HEK293 (cell line): ENCODE results near the gene NR3C1.

Experiments
- CTCF ChIA-PET: fragments of 350-600 bp; formaldehyde crosslinking; extraction: SDS; loops from one replicate; lab custom pipeline; 2021; ENCODE audit warnings: antibody characterized with exemption; lab: Yijun Ruan, JAX
- POLR2A ChIA-PET: fragments of 300-600 bp; formaldehyde crosslinking; extraction: SDS; loops from one replicate; lab custom pipeline; 2020; ENCODE audit warnings: antibody characterized with exemption, inconsistent platforms; lab: Yijun Ruan, JAX
- H3K27ac ChIP-seq: fragments of 200-500 bp; sonication (Bioruptor generic); 2 replicates; pipeline ENCODE4 v1.5.1; 2014; ENCODE audit warnings: low read depth, low read length, control low read depth, inconsistent platforms; ENCODE audit errors: extremely low read depth
- H3K36me3 ChIP-seq, 2 experiments: fragments of 200-500 bp in 1 of 2; sonication (Bioruptor generic) in 1 of 2; 1 replicate in 1 of 2; 2 replicates in 1 of 2; pipeline ENCODE4 v1.5.1; 2014 to 2017; ENCODE audit warnings: inconsistent platforms in 2 of 2, low read length in 2 of 2; ENCODE audit not compliant: control insufficient read depth in 2 of 2, insufficient read depth in 1 of 2
- H3K4me1 ChIP-seq: fragments of 200-500 bp; sonication (Bioruptor generic); 2 replicates; pipeline ENCODE4 v1.5.1; 2014; ENCODE audit warnings: mild to moderate bottlenecking, low read length, inconsistent platforms; ENCODE audit not compliant: control insufficient read depth, insufficient read depth
- H3K4me3 ChIP-seq: 2 replicates; pipeline ENCODE4 v1.5.1; 2011; ENCODE audit warnings: low read depth, mild to moderate bottlenecking, control low read depth, low read length, moderate library complexity
- H3K9me3 ChIP-seq: fragments of 200-500 bp; sonication (Bioruptor generic); 2 replicates; pipeline ENCODE4 v1.5.1; 2014; ENCODE audit warnings: low read depth, low read length, inconsistent platforms; ENCODE audit not compliant: control insufficient read depth, insufficient read depth
- MYNN ChIP-seq: fragments of 450-650 bp; formaldehyde crosslinking; IDR thresholded peaks from 2 replicates; pipeline ENCODE4 v1.5.1; 2016; ENCODE audit warnings: missing biosample characterization, missing genetic modification characterization, borderline replicate concordance
- OSR2 ChIP-seq: fragments of 450-650 bp; formaldehyde crosslinking; IDR thresholded peaks from 2 replicates; pipeline ENCODE4 v1.5.1; 2016; ENCODE audit warnings: missing biosample characterization, missing genetic modification characterization
- PRDM1 ChIP-seq: fragments of 450-650 bp; formaldehyde crosslinking; IDR thresholded peaks from 2 replicates; pipeline ENCODE4; 2016; ENCODE audit warnings: missing biosample characterization, missing genetic modification characterization
- SCRT1 ChIP-seq: fragments of 450-650 bp; formaldehyde crosslinking; IDR thresholded peaks from 2 replicates; pipeline ENCODE4 v1.5.1; 2016; ENCODE audit warnings: missing biosample characterization, missing genetic modification characterization, borderline replicate concordance
- SCRT2 ChIP-seq: fragments of 450-650 bp; formaldehyde crosslinking; IDR thresholded peaks from 2 replicates; pipeline ENCODE4 v1.5.1; 2016; ENCODE audit warnings: missing biosample characterization, missing genetic modification characterization
- TRIM28 ChIP-seq: IDR thresholded peaks from 2 replicates; pipeline ENCODE4 v1.6.1; 2011; ENCODE audit warnings: low read length, control low read depth, borderline replicate concordance
- ZBTB7A ChIP-seq: fragments of 450-650 bp; formaldehyde crosslinking; IDR thresholded peaks from 2 replicates; pipeline ENCODE4 v1.5.1; 2016; ENCODE audit warnings: low read depth, missing biosample characterization, missing genetic modification characterization
- ZFP69B ChIP-seq: fragments of 450-650 bp; formaldehyde crosslinking; IDR thresholded peaks from 2 replicates; pipeline ENCODE4 v1.5.1; 2016; ENCODE audit warnings: missing biosample characterization, missing genetic modification characterization
- ZNF146 ChIP-seq: fragments of 450-650 bp; formaldehyde crosslinking; IDR thresholded peaks from 2 replicates; pipeline ENCODE4 v1.5.1; 2016; ENCODE audit warnings: missing biosample characterization, missing genetic modification characterization
- ZNF2 ChIP-seq: fragments of 450-650 bp; formaldehyde crosslinking; IDR thresholded peaks from 2 replicates; pipeline ENCODE4 v1.5.1; 2016; ENCODE audit warnings: missing biosample characterization, missing genetic modification characterization
- ZNF24 ChIP-seq: fragments of 450-650 bp; formaldehyde crosslinking; IDR thresholded peaks from 2 replicates; pipeline ENCODE4 v1.5.1; 2016; ENCODE audit warnings: missing biosample characterization, missing genetic modification characterization
- ZNF530 ChIP-seq: fragments of 450-650 bp; formaldehyde crosslinking; IDR thresholded peaks from 2 replicates; pipeline ENCODE4 v1.5.1; 2016; ENCODE audit warnings: low read depth, missing biosample characterization, missing genetic modification characterization
- ZNF621 ChIP-seq: fragments of 450-650 bp; formaldehyde crosslinking; IDR thresholded peaks from 2 replicates; pipeline ENCODE4 v1.5.1; 2017; ENCODE audit warnings: missing biosample characterization, missing genetic modification characterization
- ZNF707 ChIP-seq: fragments of 450-650 bp; formaldehyde crosslinking; IDR thresholded peaks from 2 replicates; pipeline ENCODE4 v1.5.1; 2016; ENCODE audit warnings: missing biosample characterization, missing genetic modification characterization
- ZNF791 ChIP-seq: fragments of 450-650 bp; formaldehyde crosslinking; IDR thresholded peaks from 2 replicates; pipeline ENCODE4 v1.5.1; 2016; ENCODE audit warnings: missing biosample characterization, missing genetic modification characterization
- ZNF837 ChIP-seq: fragments of 450-650 bp; formaldehyde crosslinking; IDR thresholded peaks from 2 replicates; pipeline ENCODE4 v1.5.1; 2016; ENCODE audit warnings: missing biosample characterization, missing genetic modification characterization
- TF ChIP-seq, protein P1 (sequence below): fragments of 450-650 bp; formaldehyde crosslinking; IDR thresholded peaks from 2 replicates; pipeline ENCODE4 v1.5.1; 2017; ENCODE audit warnings: missing biosample characterization, missing genetic modification characterization
- TF ChIP-seq, protein P2 (sequence below): fragments of 450-650 bp; formaldehyde crosslinking; IDR thresholded peaks from 2 replicates; pipeline ENCODE4 v1.5.1; 2016; ENCODE audit warnings: missing biosample characterization, missing genetic modification characterization
- TF ChIP-seq, protein P3 (sequence below): fragments of 450-650 bp; formaldehyde crosslinking; IDR thresholded peaks from 2 replicates; pipeline ENCODE4 v1.5.1; 2016; ENCODE audit warnings: missing biosample characterization, missing genetic modification characterization
- TF ChIP-seq, protein P4 (sequence below): fragments of 450-650 bp; formaldehyde crosslinking; IDR thresholded peaks from 2 replicates; pipeline ENCODE4 v1.5.1; 2016; ENCODE audit warnings: missing biosample characterization, missing genetic modification characterization

The NR3C1 gene

DNA sequence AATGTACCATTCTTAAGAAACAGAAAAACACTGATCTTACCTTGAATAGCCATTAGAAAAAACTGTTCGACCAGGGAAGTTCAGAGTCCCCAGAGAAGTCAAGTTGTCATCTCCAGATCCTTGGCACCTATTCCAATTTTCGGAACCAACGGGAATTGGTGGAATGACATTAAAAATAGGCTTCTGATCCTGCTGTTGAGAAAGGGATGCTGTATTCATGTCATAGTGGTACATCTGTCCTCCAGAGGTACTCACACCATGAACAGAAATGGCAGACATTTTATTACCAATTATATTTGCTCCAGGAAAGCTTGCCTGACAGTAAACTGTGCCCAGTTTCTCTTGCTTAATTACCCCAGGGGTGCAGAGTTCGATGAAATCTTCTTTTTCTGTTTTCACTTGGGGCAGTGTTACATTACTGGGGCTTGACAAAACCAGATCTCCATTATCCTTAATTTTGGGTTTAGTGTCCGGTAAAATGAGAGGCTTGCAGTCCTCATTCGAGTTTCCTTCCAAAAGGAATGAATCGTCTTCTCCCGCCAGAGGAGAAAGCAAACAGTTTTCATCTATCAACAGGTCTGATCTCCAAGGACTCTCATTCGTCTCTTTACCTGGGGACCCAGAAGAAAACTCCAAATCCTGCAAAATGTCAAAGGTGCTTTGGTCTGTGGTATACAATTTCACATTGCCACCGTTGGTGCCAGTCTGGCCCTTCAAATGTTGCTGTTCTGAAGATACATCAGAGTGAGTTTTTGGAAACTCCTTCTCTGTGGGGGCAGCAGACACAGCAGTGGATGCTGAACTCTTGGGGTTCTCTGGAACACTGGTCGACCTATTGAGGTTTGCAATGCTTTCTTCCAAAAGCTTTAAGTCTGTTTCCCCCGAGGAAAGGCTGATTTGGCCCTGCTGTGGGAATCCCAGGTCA is 3.6 kb downstream of the NR3C1 start:
- H3K4me1 ChIP-seq, result peaks cover 23% of the 10 kb centered on the region
- TF ChIP-seq SCRT2 (tag by site-specific recombination) (peak; percentile 95), TRIM28 (no peak), ZFP69B (tag by site-specific recombination) (no peak), ZBTB7A (tag by site-specific recombination) (no peak), ZNF621 (no peak), ZNF530 (no peak), OSR2 (tag by site-specific recombination) (no peak), ZNF791 (tag by site-specific recombination) (no peak), ZNF146 (no peak), ZNF24 (tag by site-specific recombination) (no peak), ZNF837 (tag by site-specific recombination) (no peak), MYNN (no peak), ZNF707 (tag by site-specific recombination) (no peak), PRDM1 (tag by site-specific recombination) (peak; percentile 39), SCRT1 (tag by site-specific recombination) (peak; percentile 89), ZNF2 (tag by site-specific recombination) (no peak)
- TF ChIP-seq, protein P1, sequence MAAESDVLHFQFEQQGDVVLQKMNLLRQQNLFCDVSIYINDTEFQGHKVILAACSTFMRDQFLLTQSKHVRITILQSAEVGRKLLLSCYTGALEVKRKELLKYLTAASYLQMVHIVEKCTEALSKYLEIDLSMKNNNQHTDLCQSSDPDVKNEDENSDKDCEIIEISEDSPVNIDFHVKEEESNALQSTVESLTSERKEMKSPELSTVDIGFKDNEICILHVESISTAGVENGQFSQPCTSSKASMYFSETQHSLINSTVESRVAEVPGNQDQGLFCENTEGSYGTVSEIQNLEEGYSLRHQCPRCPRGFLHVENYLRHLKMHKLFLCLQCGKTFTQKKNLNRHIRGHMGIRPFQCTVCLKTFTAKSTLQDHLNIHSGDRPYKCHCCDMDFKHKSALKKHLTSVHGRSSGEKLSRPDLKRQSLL (tag by site-specific recombination), result no peak
- TF ChIP-seq, protein P2, sequence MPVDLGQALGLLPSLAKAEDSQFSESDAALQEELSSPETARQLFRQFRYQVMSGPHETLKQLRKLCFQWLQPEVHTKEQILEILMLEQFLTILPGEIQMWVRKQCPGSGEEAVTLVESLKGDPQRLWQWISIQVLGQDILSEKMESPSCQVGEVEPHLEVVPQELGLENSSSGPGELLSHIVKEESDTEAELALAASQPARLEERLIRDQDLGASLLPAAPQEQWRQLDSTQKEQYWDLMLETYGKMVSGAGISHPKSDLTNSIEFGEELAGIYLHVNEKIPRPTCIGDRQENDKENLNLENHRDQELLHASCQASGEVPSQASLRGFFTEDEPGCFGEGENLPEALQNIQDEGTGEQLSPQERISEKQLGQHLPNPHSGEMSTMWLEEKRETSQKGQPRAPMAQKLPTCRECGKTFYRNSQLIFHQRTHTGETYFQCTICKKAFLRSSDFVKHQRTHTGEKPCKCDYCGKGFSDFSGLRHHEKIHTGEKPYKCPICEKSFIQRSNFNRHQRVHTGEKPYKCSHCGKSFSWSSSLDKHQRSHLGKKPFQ (tag by site-specific recombination), result 0 out of 2 replicates have a peak, but pooled peaks have one; percentile 20
- TF ChIP-seq, protein P3, sequence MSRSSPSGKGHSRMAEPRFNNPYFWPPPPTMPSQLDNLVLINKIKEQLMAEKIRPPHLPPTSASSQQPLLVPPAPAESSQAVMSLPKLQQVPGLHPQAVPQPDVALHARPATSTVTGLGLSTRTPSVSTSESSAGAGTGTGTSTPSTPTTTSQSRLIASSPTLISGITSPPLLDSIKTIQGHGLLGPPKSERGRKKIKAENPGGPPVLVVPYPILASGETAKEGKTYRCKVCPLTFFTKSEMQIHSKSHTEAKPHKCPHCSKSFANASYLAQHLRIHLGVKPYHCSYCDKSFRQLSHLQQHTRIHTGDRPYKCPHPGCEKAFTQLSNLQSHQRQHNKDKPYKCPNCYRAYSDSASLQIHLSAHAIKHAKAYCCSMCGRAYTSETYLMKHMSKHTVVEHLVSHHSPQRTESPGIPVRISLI (tag by site-specific recombination), result no peak
- TF ChIP-seq, protein P4, sequence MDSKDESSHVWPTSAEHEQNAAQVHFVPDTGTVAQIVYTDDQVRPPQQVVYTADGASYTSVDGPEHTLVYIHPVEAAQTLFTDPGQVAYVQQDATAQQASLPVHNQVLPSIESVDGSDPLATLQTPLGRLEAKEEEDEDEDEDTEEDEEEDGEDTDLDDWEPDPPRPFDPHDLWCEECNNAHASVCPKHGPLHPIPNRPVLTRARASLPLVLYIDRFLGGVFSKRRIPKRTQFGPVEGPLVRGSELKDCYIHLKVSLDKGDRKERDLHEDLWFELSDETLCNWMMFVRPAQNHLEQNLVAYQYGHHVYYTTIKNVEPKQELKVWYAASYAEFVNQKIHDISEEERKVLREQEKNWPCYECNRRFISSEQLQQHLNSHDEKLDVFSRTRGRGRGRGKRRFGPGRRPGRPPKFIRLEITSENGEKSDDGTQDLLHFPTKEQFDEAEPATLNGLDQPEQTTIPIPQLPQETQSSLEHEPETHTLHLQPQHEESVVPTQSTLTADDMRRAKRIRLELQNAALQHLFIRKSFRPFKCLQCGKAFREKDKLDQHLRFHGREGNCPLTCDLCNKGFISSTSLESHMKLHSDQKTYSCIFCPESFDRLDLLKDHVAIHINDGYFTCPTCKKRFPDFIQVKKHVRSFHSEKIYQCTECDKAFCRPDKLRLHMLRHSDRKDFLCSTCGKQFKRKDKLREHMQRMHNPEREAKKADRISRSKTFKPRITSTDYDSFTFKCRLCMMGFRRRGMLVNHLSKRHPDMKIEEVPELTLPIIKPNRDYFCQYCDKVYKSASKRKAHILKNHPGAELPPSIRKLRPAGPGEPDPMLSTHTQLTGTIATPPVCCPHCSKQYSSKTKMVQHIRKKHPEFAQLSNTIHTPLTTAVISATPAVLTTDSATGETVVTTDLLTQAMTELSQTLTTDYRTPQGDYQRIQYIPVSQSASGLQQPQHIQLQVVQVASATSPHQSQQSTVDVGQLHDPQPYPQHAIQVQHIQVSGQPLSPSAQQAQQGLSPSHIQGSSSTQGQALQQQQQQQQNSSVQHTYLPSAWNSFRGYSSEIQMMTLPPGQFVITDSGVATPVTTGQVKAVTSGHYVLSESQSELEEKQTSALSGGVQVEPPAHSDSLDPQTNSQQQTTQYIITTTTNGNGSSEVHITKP (tag by site-specific recombination), result no peak
- H3K9me3 ChIP-seq, result no peaks in the 10 kb centered on the region
- CTCF ChIA-PET, result interaction anchor here (0.9 to 2.3 kb wide), 5 partner anchors 9 to 569 kb away, joined by 3 to 9 read pairs (median 5); no protein-coding TSS in a partner anchor
- peak overlapping the region; percentile 95 for H3K4me3 ChIP-seq
- peak overlapping the region; percentile 20; the same call in 1 of the 2 replicates for H3K27ac ChIP-seq
- POLR2A ChIA-PET, result no interaction called here
- H3K36me3 ChIP-seq, result peaks cover 0 to 12% of the 10 kb centered on the region in 2 experiments; a peak in 1 of 3 replicates
